ENCODE results near the gene IFNAR1. TPM values are rescaled to one million over a fixed set of nuclear protein-coding genes. Genes with fewer than 3 reads are reported as not detected.

IFNAR1 gene
- total and polyA plus RNA-seq, 2 donors (not counting 1 experiment from before 2014, with no cell fraction given) = 14.8 to 55.7 TPM

DNA sequence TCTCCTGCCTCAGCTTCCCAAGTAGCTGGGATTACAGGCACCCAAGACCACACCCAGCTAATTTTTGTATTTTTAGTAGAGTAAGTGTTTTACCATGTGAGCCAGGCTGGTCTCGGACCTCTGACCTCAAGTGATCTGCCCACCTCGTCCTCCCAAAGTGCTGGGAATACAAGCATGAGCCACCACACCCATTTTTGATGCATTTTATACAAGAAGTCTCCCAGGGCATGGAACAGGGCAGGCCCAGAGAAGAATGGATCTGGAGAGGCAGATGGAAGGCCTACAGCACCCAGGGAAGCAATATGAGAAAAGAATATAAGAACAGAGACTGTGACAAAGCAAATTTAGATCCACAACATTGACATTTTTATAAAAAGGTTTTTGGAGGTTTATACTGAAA lies 18.8 kb upstream of the IFNAR1 start:
- Histone ChIP-seq H3K4me2 (replicated peaks; ENCODE audit: low read depth, low read length, poor library complexity, severe bottlenecking) (no peak overlapping the region), H3K27ac (ENCODE audit: low read length in 2 of 2) (no peak overlapping the region), H3K9me3 (ENCODE audit: control extremely low read depth in 1 of 3, control insufficient read depth in 2 of 3, insufficient read depth in 1 of 3, low read length in 2 of 3) (peaks cover 0 to 2% (median 0%) of the 10 kb centered on the region in 3 donors), H3K36me3 (replicated peaks in 1 of 2; ENCODE audit: control extremely low read depth in 1 of 2, control insufficient read depth in 1 of 2, extremely low read depth in 1 of 2, insufficient read depth in 2 of 2, low read length in 1 of 2) (no peaks in the 10 kb centered on the region), H3K4me1 (ENCODE audit: control insufficient read depth in 2 of 2, insufficient read depth in 2 of 2, low read length in 2 of 2) (peaks cover 35 to 40% of the 10 kb centered on the region in 2 donors), H2AFZ (ENCODE audit: insufficient read depth, low read depth, low read length, poor library complexity, severe bottlenecking) (no peak overlapping the region), H3K9ac (ENCODE audit: low read length) (no peak overlapping the region), H3K79me2 (ENCODE audit: control insufficient read depth, insufficient read depth, low read length) (peaks cover 4% of the 10 kb centered on the region), H3K27me3 (replicated peaks in 1 of 4; ENCODE audit: control extremely low read depth in 1 of 4, control insufficient read depth in 3 of 4, insufficient read depth in 4 of 4, low read length in 3 of 4) (no peaks in the 10 kb centered on the region), H3K4me3 (ENCODE audit: control extremely low read depth in 1 of 5, extremely low read depth in 1 of 5, insufficient read depth in 1 of 5, low read depth in 2 of 5, low read length in 4 of 5) (no peak overlapping the region), H4K20me1 (ENCODE audit: control insufficient read depth, insufficient read depth, low read length, poor library complexity, severe bottlenecking) (no peaks in the 10 kb centered on the region)
- CTCF ChIA-PET = no interaction called here
- Mint-ChIP-seq H3K4me1 (peaks cover 53% of the 10 kb centered on the region), H3K4me3 (no peak overlapping the region), H3K27ac (no peak overlapping the region), H3K27me3 (no peaks in the 10 kb centered on the region), H3K9me3 (ENCODE audit: insufficient read depth) (no peaks in the 10 kb centered on the region)
- POLR2A ChIA-PET = no interaction called here
- no peak for TF ChIP-seq EZH2 (IDR thresholded peaks at IDR 0.05; ENCODE audit: borderline replicate concordance, insufficient read depth, low read depth, low read length, poor library complexity, severe bottlenecking)
- TF ChIP-seq, protein P1, sequence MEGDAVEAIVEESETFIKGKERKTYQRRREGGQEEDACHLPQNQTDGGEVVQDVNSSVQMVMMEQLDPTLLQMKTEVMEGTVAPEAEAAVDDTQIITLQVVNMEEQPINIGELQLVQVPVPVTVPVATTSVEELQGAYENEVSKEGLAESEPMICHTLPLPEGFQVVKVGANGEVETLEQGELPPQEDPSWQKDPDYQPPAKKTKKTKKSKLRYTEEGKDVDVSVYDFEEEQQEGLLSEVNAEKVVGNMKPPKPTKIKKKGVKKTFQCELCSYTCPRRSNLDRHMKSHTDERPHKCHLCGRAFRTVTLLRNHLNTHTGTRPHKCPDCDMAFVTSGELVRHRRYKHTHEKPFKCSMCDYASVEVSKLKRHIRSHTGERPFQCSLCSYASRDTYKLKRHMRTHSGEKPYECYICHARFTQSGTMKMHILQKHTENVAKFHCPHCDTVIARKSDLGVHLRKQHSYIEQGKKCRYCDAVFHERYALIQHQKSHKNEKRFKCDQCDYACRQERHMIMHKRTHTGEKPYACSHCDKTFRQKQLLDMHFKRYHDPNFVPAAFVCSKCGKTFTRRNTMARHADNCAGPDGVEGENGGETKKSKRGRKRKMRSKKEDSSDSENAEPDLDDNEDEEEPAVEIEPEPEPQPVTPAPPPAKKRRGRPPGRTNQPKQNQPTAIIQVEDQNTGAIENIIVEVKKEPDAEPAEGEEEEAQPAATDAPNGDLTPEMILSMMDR (IDR thresholded peaks at IDR 0.05) = no peak
- WGBS (ENCODE audit: insufficient coverage) = no CpG with 5 or more reads among the region's 2 CpGs
- intact Hi-C loops (cut with micrococcal nuclease) = no loop called here
- ATAC-seq (ENCODE audit: low read depth) (no peak), DNase-seq (no peak)

DNA sequence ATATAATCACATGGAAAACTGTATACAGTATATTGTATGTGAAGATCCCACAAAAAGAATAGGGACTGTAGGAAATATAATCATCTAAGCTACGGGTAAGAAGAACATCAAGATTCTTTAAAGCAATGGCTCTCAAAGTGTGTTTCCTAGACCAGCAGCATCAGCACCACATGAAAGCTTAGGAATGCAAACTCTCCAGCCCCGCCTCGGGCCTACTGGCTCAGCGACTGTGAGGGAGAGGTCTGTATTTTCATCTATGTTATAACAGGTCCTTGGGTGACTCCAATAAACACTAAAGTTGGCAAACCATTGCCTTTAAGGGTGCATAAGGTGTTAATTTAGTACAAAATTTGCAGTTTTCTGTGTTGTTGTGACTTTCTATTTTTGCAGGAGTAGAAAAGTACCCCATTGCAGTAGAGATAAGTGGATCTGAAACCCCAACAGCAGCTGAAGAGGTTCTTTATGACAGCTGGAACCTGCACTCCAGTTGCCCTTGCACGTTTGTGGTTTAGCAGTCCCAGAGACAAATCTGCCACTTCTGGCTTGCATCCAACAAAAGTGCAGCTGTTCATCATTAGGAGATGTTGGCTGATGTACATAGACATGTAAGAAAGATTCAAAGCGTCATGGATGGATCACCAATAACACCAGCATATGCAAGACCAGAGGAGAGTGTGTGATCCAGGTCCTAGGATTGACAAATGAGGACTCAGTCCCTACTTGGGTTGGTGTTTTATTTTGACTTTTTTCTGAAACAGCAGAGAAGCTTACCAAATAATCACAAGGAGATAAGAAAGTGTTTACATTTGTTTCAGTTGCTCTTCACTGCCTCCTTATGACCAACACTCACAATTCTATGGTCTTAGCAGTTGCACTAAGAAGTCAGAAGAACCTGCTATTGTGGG lies 15.9 kb upstream of the IFNAR1 start:
- POLR2A ChIA-PET = interaction anchor here (0.6 to 1.5 kb wide), 3 partner anchors 12 to 94 kb away, joined by 3 read pairs; partner anchors contain the start of gene IFNGR2
- H4K20me1 ChIP-seq (ENCODE audit: control insufficient read depth, insufficient read depth, low read length, poor library complexity, severe bottlenecking) = no peaks in the 10 kb centered on the region
- peaks cover 30 to 32% of the 10 kb centered on the region in 2 donors for H3K4me1 ChIP-seq (ENCODE audit: control insufficient read depth in 2 of 2, insufficient read depth in 2 of 2, low read length in 2 of 2)
- H3K27ac ChIP-seq (ENCODE audit: low read length in 2 of 2) = peak overlapping the region in 1 of 2 donors; percentile 3
- H3K9me3 ChIP-seq (ENCODE audit: control extremely low read depth in 1 of 3, control insufficient read depth in 2 of 3, insufficient read depth in 1 of 3, low read length in 2 of 3) = peaks cover 0 to 2% (median 0%) of the 10 kb centered on the region in 3 donors
- no peaks in the 10 kb centered on the region for H3K79me2 ChIP-seq (ENCODE audit: control insufficient read depth, insufficient read depth, low read length)
- peaks cover 50% of the 10 kb centered on the region for H3K4me1 Mint-ChIP-seq
- no peak for TF ChIP-seq EZH2 (IDR thresholded peaks at IDR 0.05; ENCODE audit: borderline replicate concordance, insufficient read depth, low read depth, low read length, poor library complexity, severe bottlenecking)
- TF ChIP-seq, protein P1 (IDR thresholded peaks at IDR 0.05) = no peak
- H3K9ac ChIP-seq (ENCODE audit: low read length) = no peak overlapping the region
- no peaks in the 10 kb centered on the region for H3K27me3 Mint-ChIP-seq
- DNase-seq (peak; percentile 65), ATAC-seq (ENCODE audit: low read depth) (peak; percentile 82)
- no peak overlapping the region for H3K4me3 ChIP-seq (ENCODE audit: control extremely low read depth in 1 of 5, extremely low read depth in 1 of 5, insufficient read depth in 1 of 5, low read depth in 2 of 5, low read length in 4 of 5)
- H3K4me2 ChIP-seq (replicated peaks; ENCODE audit: low read depth, low read length, poor library complexity, severe bottlenecking) = peak overlapping the region; percentile 42
- WGBS (ENCODE audit: insufficient coverage) = 0% methylated on average over 1 of the region's 6 CpGs
- no peaks in the 10 kb centered on the region for H3K27me3 ChIP-seq (replicated peaks in 1 of 4; ENCODE audit: control extremely low read depth in 1 of 4, control insufficient read depth in 3 of 4, insufficient read depth in 4 of 4, low read length in 3 of 4)
- no peaks in the 10 kb centered on the region for H3K9me3 Mint-ChIP-seq (ENCODE audit: insufficient read depth)
- H3K4me3 Mint-ChIP-seq = peak overlapping the region; percentile 0
- intact Hi-C loops (cut with micrococcal nuclease) = no loop called here
- no peak overlapping the region for H2AFZ ChIP-seq (ENCODE audit: insufficient read depth, low read depth, low read length, poor library complexity, severe bottlenecking)
- peak overlapping the region; percentile 28 for H3K27ac Mint-ChIP-seq
- CTCF ChIA-PET = interaction anchor here (0.8 to 1.9 kb wide), 10 partner anchors 9 to 112 kb away, joined by 3 to 8 read pairs (median 4); partner anchors contain the start of gene IL10RB
- H3K36me3 ChIP-seq (replicated peaks in 1 of 2; ENCODE audit: control extremely low read depth in 1 of 2, control insufficient read depth in 1 of 2, extremely low read depth in 1 of 2, insufficient read depth in 2 of 2, low read length in 1 of 2) = no peaks in the 10 kb centered on the region
